ENCODE measurements around the gene LENG9.

DNA sequence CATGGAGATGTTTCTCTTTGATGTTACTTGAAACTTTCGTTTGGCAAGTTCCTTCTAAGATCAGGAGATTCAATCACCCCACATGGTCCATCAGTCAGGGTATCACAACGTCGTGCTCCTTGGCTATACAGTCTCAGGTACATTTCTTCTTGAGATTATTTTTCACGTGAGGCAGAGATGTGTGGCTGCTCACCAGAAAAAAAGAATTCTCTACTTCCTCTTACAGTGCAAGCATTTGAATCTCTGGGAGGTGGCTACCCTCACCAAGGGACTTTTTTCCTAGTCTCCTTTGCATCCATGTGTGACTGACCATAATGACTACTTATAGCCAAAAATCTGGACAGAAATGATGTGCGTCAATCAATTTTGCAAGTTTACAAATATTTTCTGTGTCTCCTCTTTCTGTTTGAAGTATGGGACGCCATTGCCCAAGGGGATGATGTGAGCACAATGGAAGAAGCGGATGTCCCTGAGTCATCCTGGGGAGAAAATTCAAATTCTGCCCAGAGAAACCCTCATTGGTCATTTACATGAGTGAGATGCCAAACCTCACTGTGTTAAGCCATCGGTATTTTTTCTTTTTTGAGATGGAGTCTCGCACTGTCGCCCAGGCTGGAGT is 30.5 kb upstream of the LENG9 start:
- TF ChIP-seq POLR2AphosphoS5 (IDR thresholded peaks at IDR 0.05; ENCODE audit: low read depth, low read length) = no peak
- no peak for TF ChIP-seq POLR2A (IDR thresholded peaks at IDR 0.05; ENCODE audit: low read depth, low read length)
- no peak for TF ChIP-seq SPI1 (IDR thresholded peaks at IDR 0.05; ENCODE audit: low read depth, low read length)
- TF ChIP-seq TAF1 (IDR thresholded peaks at IDR 0.05; ENCODE audit: low read depth, low read length) = no peak
- TF ChIP-seq POU2F2 (IDR thresholded peaks at IDR 0.05; ENCODE audit: low read depth, low read length) = no peak
